Fibroblast of skin of right biceps (primary cell): Measurements from ENCODE around the gene CNGB1.

Experiments
- DNase-seq: peaks from one replicate; pipeline ENCODE4 v3.0.0-alpha.2; 2013

The CNGB1 gene

DNA sequence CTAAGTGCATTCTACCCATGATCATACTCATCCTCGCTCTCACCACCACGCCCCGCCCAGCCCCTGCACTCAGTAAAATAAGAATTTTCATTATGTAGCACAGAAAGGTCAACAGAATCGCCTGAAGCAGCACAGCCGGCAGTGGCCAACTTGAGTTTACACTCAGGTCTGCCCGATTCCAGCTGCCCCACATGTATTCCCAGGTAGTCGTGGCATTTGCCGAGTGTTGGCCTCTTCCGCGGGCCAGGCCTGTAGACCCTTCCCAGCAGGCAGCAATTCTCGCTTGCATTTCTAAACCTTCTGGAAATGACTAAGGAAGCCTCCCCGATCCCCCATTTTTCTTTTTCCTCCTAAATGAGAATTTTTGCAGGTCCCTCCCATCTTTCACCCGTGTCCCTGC lies 609 bp downstream of the CNGB1 start:
- no peak for DNase-seq

DNA sequence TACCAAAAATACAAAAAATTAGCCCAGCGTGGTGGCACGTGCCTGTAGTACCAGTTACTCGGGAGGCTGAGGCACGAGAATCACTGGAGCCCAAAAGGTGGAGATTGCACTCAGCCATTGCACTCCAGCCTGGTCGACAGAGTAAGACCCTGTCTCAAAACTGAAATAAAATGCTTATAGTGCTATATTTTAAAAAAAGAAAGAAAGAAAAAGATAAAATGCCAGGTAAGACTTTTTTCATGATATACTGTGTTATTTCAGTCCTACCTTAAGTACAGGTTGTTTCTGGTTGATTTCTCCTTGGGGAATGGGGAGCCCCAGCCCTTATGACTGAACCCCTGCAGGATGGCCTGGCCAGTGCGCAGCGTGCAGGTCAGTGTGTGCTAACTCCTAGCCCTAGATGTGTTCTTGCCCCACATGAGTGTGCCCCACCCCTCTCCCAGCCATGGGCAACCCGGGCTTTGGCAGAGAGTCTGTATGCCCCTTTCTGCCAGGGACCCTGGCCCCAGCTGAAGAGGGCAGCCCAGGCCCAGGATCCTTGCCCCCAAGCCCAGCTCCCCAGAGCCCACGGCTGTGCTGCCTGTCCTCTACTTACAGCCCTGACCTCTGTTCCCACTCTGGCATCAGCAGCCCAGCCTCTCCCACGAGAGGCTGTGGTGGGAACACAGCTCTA lies 1.3 kb downstream of the CNGB1 start:
- no peak for DNase-seq

DNA sequence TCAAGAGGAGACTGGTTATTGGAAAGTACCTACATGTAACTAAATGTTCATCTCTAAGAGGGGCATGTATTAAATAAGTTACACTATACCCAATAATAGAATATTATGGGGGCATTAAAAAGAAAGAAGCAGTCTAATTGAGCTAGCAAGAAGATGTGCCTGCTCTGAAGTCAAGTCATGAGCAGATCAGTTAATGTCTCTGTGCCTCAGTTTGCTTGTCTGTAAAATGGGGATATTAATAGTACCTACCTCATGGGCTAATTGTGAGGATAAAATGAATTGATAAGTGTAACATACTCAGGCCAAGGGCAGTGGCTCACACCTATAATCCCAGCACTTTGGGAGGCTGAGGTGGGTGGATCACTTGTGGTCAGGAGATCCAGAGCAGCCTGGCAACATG lies 3.0 kb downstream of the CNGB1 start:
- DNase-seq: no peak

DNA sequence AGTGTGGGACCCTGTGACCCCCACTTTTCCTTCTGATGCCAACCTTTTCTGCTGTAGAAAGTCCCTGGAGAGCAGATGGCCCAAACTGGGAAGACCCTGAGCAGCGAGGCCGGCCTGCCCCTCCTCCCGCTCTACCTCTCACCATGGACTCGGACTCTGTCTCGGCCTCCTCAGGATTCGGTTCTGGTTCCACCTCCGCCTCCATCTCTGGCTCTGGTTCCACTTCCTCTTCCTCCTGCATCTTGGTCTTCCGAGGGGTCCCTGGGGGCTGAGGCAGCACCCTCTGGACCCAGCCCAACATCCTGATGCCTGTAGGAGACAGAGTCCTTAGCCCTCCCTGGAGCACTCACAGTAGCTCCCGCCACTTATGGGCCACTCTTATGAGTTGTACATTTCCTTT lies 3.9 kb downstream of the CNGB1 start:
- DNase-seq: no peak

DNA sequence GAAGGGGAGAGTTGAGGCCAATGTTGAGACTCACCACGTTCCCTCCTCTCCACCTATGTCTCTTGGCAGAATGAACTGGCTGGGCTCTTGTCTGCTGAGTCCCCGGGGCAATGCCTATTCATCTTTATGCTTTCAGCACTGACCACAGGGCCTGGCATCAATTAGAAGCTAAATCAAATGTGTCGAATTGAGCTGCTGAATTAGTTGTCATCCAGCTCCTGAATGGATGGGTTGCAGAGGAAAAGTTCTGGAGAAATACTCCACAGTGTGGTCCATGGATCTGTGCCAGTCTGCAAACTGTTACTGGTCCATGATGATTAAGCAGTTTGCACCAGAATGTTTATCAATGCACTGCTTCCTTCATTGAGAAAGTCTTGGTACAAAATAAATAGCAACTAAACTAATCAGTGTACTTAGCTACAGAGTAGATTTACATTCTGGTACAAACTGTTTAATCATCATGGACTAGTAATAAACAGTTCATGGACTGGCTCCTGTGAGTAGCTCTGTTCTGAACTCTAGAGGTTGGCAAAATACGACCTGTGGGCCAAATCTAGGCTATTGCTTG lies 4.6 kb downstream of the CNGB1 start:
- no peak for DNase-seq

DNA sequence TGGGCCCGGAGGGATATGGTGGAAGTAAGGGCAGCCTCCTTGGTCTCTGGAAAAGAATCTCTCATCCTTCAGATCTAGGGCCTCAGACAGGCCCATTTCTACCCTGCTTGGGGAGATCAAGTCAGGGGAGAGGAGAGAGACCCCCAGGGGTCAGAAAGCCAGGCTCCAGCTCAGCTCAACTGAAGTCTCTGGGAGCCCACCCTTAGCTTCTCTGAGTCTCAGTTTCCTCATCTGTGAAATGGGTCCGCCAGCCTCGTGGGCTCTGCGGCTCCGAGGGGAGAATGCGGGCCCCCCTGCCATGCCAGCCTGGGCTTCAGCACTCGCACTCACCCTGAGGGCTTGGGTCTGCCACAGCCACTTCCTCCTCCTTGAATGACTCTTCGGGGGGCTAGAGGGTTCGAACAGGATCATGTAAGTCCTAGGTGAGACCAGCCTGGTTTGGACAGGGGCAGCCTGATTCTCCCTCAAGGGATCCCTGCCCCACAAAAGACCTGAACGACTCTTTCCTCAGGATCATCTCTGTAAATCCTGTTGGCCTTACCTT lies 6.7 kb downstream of the CNGB1 start:
- no peak for DNase-seq

DNA sequence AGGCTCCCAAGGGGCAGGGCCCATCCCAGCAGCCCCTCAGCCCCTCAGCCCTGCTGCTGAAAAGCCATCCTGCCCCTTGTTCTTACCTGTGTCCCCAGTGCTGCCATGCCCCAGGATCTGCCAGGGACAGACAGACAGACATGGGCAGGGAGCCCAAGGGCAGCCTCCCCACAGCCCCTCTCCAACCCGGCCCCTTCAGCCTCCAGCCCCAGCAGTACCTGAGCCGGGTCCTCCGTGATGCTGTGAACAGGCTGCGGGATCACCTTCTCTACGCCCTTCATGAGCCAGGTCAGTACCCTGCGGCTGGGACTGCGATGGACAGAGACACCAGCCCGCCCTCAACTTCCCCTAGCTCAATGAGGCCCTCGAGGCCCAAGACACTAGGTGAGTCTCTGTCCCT lies 8.2 kb downstream of the CNGB1 start:
- no peak for DNase-seq

DNA sequence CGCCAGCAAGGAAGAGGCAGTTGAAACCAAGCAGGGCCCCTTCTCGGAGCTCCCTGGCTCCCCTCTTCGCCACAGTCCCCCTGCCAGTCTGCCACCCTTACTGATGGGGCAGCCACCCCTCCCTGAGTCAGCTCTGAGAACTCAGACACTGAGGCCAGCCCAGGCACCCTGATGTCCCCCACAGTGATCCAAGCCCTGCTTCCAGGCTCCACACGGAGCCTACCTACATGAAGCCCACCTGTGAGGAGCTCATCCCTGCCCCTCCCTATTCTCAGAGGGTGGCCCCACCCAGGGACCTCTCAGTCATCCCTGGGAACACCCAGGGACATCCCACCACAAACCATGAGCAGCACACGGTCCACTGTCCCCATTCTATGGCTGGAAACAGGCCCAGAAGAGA lies 8.9 kb downstream of the CNGB1 start:
- no peak for DNase-seq

DNA sequence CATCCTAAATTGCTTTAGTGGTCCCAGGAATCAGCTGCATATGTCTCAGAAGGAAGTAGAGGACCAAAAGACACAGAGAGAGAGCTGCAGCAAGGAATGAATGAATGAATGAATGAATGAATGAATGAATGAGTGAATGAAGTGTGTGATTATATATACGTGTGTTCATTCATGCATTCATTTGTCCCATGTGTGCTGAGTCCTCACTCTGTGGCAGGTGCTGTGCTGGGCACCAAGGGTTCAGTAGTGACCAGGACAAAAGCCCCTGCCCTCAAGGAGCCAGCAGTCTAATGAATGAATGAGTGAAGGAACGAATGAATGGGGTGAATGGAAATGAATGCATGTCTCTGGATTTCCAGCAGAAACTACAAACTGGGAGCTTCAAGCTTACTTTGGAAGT lies 9.4 kb downstream of the CNGB1 start:
- no peak for DNase-seq

DNA sequence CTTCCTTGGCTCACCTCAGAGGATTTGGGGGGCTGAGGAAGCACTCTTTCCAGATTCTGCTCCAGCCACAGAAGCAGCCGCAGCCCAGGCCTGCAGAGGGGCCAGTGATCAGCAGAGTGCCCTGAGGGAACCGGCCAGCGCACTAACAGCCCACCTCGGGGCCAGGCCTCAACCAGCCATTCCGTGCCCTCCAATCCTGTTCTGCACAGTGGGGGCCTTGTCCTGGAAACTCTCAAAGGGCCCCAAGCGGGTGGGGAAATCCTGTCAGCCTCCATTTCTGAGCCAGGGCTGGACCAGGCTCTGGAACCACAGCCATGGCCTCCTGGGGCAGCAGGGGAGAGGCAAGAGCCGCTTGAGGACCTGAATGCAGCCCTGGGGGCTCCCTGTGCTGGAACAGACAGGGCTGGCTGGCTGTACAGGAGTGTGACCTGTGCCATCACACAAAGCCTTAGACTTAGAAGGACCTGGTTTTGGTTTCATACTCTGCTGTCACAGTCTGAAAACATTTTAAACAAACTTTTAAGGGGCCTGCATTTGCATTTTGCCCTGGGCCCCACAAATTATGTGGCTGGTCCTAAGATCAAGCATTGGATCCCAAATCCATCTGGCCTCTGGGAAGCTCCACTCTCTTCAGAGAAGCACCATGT lies 10.0 kb downstream of the CNGB1 start:
- no peak for DNase-seq

DNA sequence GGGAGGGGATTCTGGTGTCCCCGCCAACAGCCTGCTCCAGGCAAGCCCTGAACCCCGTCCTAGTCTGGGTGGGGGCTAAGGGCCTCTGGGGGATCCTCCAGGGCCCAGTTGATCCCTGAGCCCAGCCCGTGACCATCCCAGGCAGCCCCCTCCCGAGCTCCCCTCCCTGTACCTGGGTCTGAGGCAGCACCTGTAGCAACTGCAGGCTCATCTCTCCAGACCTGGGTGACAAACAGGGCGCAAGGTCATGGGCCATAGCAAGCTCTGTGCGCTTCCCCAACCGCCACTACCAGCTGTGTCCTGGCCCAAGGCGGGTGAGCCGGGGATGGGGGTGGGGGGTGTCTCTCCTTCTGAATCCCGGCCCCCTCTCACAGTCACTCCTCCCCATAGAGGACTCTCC lies 10.6 kb downstream of the CNGB1 start:
- no peak for DNase-seq

DNA sequence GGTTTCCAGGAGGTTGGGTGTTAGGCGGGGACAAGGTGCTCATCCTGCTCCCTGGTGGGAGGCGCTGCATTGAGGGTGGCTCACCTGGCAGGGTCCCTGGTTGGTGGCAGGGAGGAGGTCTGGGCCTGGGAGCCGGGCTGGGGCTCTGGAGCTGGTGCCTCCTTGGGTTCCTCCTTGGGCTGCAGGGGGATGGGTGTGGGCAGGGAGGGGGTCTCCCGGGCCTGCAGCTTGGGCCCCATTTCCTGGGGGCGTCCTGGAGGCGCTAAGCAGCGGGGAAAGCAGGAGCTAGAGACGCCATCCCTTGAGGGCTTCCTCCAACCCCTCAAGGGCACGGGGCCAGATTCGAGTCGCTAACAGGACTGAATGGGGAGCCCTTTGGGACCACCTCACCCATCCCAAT lies 11.1 kb downstream of the CNGB1 start:
- DNase-seq: no peak

DNA sequence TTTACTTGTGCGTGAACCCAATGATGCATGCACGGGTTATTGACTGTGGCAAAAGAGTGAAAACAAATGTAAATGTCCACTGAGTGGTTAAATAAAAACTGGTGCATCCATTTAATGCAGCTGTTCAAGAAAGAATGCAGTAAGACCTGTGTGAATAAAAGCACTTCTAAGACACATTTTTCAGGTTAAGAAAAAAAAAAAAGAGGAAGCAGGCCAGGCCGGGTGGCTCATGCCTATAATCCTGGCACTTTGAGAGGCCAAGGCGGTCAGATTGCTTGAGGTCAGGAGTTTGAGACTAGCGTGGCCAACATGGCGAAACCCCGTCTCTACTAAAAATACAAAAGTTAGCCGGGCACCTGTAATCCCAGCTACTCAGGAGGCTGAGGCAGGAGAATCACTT lies 11.8 kb downstream of the CNGB1 start:
- DNase-seq: no peak

DNA sequence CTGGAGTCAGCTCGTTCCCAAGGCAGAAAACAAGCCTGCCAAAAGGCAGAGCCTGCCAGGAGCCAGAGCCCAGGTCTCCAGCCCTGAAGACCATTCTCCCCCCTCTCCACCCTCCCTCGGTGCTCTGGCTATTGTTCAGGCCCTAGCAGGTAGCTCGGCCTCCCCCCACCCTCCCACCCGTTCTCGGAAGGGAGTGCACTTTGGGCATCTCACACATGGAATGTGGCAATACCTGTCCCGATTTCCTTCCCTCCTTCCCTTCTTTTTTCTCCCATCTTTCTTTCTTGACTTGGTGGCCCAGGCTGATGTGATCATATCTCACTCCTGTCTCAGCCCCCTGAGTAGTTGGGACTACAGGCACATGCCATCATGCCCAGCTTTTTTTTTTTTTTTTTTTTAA lies 12.4 kb downstream of the CNGB1 start:
- DNase-seq: no peak

DNA sequence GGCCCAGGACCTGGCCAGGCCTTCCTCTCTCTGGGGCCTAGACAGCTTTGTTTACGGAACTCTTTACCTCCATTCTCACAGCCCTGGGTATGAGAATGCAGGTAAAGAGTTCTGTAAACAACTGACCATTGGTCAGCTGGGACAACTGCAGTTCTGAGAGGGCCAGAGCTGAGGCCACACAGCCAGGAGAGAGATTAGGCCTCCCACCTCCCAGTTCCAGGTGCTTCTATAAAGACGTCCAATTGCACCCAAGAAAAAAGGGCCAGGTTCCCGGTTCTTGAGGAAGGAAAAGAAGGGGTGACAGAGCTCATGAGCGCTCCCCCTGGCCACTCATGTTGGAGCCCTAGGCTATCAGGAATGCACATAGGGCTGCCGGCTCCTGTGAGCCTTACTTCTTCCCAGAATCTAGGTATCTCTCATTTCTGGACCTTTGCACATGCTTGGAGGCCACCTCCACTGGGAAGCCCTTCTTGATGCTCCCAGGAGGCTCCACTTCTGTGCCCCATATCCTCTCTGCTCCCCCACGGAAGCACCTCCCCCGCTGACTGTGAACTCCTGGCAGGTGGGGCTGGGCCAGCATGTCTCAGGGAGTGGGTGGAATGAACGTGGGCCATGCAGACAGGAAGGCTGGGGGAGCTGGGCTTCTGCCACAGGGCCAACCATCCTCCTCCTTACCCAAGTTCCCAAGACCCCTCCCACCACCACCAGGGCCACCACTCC lies 13.1 kb downstream of the CNGB1 start:
- DNase-seq: no peak

DNA sequence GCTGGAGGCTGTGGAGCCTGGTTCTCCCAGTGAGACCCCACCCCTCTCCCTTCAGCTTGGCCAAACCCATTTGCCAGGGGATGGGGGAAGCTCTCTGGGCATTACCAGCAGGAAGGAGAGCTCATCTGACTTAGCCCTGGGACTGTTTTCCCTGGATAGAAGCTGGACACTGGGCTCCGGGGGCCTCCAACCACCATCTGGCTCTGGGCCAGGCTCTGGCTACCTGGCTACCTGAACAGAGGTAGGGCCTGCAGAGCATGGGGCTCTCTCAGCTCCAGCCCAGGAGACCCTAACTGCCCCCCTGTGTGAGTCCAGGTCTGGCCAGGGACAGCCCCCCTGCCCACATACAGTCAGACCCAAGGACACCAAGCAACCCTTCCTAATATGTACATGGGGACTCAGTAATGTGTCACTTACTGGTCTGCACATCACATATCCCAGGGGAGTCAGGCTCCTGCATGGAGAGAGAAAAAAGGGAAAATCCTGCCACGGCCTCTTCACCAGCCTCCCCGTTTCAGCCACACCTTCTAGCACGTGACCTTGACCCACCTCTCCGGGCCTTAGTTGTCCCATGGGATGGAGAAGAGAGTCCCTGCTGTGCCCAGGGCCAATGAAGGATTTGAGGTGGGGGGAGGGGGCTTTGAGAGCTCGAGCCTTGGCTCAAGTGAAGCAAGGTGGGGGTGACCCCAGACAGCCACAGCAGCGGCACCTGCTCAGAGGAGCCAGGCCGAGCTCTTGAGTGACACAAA lies 13.8 kb downstream of the CNGB1 start:
- no peak for DNase-seq

DNA sequence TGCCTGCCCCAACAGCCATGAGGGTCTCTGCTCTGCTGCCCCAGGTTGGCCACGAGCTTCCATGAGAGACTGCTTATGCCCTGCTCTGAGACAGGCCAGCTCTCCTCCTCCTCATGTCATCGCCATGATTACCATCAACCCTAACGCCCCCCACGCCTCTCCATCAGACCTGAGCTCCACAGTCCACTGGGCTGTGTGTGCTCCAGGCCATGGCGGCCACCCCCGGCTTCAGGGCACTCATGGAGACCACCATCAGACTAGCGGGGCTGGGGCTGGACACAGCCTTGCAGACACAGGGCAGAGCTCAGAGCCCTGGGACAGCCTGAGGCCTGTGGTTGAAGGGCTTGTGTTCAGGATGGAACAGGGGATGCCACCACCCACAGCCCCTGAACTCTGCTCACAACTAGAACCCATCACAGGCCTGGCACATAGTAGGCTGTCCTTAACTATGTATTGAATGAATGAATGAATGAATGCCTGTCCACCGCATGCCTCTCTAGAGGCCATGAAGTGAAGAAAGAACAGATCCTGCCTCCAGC lies 14.6 kb downstream of the CNGB1 start:
- DNase-seq: no peak

DNA sequence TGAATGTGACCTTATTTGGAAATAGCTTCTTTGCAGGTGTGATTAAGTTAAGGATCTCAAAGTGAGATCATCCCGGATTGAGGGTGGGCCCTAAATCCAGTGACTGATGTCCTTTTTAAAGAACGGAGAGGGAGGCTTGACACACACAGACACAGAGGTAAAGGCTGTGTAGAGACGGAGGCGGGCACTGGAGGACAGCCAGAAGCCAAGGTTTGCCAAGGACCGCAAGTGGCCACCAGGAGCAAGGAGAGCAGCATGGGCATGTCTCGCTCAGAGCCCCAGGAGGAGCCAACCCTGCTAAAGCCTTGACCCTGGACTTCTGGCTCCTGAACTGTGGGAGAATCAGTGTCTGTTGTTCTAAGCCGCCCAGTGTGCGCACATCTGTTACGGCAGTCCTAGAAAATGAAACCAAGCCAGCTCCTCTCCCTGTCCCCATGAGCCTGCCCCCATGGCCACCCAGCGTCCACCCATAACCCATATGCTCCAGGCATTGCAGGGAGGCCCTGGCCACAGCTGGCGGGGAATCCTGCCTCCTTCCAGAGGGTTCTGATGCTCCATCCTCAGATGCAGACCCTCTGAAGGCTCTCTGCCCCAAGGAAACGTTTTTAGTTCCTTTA lies 15.2 kb downstream of the CNGB1 start:
- no peak for DNase-seq

DNA sequence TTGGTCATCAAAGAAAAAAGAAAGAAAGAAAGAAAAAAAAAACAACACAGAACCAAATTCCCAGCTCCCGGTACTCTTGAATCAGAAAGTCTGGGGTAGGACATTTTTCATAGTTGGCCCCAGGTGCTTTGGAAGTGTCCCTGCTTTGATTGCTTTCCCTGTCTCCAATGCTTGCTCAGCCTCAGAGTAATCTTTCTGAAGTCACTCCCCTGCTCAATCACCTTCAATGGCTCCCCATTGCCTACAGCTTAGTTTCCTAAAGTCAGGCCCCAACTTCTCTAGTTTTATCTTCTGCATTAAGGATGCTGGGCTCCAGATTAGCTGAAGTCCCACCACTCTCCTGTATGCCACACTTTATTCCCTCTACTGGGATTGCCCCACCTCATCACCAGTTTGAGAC lies 17.1 kb downstream of the CNGB1 start:
- DNase-seq: no peak

DNA sequence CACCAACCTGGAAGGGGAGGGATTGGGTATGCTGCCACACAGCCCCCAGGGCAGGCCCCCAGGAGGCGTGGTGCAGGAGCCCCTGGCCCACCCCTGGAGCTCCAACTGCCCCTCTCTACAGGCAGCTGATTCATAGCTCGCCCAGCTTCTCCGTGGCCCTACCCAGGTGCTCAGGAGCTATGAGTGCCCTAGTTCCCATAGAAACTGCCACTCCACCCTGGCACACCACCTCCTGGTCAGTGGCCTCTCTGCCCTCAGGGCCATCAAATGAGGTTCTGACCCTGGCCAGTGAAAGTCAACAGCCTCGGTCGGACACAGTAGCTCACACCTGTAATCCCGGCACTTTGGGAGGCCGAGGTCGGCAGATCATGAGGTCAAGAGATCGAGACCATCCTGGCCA lies 18.0 kb downstream of the CNGB1 start:
- DNase-seq: no peak

DNA sequence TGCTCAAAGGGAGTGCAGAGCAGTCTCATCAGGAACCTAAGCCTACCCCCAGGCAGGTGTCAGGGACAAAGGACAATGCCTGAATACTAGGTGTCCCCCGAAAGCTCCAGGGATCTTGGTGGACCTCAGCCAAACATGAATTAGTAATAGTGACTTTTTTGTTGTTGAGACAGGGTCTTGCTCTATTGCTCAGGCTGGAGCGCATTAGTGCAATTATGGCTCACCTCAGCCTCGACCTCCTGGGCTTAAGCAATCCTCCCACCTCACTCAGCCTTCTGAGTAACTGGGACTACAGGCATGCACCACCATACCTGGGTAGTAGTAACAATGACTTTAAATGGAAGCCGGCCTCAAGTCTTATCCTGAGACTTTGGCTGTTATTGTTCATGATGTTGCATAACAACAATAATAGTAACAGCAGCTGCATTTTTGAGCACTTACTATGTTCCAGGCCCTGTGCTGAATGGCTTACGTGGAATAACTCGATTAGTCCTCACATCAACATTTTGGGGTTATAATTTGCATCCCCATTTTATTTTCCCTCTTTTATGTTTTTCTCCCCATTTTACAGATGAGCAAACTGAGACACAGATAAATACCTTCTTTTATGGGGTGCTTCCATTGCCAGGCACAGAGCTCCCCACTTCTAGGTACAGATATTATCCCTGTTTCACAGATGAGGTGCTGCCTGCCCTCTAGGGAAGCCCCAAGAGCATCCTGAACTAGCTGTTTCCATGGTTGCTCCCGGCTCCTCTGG lies 19.5 kb downstream of the CNGB1 start:
- no peak for DNase-seq

DNA sequence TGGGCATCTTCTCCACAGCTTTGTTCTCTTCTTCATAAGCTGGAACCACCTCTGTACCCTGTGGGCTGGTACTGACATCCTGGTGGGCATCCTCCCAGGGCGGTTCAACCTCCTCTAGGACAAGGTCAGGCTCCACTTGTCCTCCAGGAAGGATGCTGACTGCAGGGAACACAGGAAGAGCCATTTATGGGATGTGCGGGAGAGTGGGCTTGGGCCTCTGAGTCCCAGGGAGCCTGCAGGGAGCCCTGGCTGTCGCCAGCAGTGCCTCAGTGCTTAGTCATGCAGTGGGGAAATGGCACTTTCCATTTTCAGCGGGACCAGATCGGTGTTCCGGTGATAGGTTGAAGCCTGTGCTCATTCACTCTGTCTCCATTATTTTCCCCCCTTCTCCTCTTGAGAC lies 20.5 kb downstream of the CNGB1 start:
- DNase-seq: no peak
